ENCODE data around the gene SNAPC4. TPM values are rescaled to one million over a fixed set of nuclear protein-coding genes. Genes with fewer than 3 reads are reported as not detected.

The SNAPC4 gene
- total RNA-seq, 1 donor: 11.7 TPM

DNA sequence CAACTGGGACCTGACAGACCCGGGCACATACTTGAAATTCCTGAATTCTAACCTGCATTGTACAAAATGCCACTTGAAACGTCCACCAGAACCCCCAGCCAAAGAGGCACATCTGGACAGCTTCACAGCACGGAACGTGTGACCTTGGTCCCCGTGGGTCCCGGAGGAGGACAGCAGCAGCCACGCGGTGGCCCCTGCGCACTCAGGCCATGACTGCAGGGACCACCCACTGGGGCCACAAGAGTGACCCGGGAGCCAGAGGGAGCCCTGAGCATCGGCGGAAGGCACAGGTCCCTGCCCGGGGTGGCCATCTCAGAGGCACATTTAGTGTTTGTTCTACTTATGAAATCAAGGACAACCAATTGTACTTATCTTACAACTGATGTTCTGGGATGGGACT, 2.1 kb upstream of the SNAPC4 start:
- TF ChIP-seq, protein P1, sequence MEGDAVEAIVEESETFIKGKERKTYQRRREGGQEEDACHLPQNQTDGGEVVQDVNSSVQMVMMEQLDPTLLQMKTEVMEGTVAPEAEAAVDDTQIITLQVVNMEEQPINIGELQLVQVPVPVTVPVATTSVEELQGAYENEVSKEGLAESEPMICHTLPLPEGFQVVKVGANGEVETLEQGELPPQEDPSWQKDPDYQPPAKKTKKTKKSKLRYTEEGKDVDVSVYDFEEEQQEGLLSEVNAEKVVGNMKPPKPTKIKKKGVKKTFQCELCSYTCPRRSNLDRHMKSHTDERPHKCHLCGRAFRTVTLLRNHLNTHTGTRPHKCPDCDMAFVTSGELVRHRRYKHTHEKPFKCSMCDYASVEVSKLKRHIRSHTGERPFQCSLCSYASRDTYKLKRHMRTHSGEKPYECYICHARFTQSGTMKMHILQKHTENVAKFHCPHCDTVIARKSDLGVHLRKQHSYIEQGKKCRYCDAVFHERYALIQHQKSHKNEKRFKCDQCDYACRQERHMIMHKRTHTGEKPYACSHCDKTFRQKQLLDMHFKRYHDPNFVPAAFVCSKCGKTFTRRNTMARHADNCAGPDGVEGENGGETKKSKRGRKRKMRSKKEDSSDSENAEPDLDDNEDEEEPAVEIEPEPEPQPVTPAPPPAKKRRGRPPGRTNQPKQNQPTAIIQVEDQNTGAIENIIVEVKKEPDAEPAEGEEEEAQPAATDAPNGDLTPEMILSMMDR (IDR thresholded peaks at IDR 0.05; ENCODE audit: insufficient read depth, low read depth, low read length): no peak
- DNase-seq (ENCODE audit: low read depth): no peak
- no peak overlapping the region for H3K4me3 ChIP-seq (ENCODE audit: low read depth, low read length)

DNA sequence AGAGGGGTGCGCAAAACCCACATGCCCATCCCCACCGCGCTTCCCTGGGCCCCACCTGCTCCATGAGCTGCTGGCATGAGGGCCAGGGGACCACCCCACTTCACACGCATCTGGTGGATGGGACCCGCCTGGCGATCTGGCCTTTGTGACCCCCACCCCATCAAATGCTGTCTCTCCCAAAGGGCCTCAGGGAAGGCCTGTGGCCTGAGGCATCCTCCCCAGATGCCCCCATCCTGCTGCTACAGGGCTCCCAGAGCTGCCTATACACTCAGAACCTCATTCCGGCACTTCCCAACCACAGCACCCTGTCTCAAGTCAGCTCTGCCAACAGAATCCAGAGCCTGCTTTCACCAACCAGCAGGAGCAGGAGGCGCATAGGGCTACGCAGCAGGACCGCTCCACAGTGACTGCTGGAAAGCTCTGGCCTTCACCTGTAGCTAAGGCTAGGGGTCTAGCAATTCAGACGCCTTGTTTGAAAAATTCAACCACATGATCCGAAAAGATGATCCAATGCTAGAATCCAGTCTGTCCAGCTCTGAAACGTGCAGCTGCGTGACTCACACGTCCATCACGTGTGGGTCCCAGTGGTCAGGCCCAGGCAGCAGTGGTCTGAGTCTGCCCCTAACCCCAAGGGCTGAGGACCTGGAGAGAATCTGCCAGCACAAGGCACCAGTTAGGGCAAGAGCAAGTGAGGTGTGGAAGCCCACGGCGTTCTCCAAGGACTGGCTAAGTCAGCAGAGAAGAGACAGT, 1.4 kb upstream of the SNAPC4 start:
- TF ChIP-seq, protein P1 (IDR thresholded peaks at IDR 0.05; ENCODE audit: insufficient read depth, low read depth, low read length): no peak
- no peak for DNase-seq (ENCODE audit: low read depth)
- H3K4me3 ChIP-seq (ENCODE audit: low read depth, low read length): no peak overlapping the region

DNA sequence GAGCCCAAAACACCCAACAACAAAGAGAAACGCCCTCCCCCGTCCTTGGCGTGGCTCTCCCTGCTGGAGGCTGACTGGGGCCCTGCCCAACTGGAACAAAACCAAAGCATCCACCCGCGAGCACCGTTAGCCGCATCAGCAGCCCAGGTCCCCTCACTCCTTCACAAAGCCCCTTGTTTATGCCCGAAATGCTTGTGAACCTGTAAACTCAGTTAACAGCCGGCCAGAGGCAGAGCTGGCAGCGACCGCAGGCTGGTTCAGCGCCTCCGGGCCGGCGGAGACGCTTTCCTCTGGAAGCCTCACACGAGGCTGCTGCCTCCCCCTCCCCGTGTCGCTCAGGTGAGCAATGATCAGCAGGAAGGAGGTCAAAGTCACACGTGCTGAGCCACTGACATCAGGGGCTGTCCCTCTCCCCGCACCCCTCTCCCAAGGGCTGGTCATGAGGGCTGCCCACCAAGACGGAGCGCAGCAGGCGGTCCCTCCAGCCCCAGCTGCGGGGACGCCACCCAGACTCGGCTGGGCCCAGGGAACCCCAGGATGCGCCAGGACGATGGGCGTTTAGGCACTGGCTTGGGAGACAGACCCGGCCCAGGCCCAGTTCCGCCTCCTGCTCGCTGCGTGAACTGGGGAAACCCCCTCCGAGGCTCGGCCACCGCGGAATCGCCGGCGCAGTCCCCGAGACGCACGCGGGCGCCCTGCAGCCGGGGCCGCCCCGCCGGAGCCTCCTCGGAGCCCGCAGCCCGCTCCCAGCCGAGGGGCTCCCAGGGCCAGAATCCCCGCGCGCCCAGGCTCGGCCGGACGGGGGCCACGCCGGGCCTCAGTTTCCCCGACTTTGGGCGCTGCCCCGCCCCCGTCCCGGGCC, 563 bp downstream of the SNAPC4 start:
- peak; percentile 10 for DNase-seq (ENCODE audit: low read depth)
- TF ChIP-seq, protein P1 (IDR thresholded peaks at IDR 0.05; ENCODE audit: insufficient read depth, low read depth, low read length): no peak
- H3K4me3 ChIP-seq (ENCODE audit: low read depth, low read length): peak overlapping the region; percentile 74

DNA sequence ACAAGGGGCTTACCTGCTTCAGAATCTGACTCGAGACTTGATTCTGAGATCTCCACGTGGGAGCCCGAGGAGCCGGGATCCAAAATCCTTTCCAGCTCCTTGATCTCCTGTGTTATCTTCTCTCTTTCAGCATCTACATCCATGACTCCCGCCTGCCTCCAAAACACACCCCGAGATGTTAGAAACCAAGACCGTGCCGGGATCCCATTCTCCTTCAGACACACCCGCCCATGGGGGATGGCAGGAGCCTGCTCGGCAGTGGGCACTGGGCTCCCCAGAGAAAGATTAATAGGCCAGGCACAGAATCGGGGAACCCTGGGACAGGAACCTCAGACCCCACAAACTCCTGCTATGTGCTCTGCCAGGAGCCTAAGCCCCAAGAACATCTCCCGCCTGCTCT, 1.7 kb downstream of the SNAPC4 start:
- no peak for DNase-seq (ENCODE audit: low read depth)
- TF ChIP-seq, protein P1 (IDR thresholded peaks at IDR 0.05; ENCODE audit: insufficient read depth, low read depth, low read length): no peak
- no peak overlapping the region for H3K4me3 ChIP-seq (ENCODE audit: low read depth, low read length)

DNA sequence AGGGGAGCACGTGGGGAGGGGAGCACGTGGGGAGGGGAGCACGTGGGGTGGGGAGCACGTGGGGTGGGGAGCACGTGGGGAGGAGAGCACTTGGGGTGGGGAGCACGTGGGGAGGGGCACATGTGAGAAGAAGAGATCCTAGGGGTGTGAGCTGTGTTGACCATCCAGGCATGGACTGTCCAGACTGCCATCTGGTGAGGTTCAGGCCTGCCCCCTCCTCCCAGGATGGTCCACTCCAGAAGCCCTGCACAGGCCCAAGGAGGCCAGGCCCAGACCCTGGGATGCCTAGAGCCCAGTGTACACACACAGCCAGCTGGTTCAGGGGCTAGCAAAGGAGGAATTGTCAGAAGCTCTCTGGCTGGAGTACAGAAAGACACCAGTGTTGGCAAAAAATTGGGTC, 2.3 kb downstream of the SNAPC4 start:
- TF ChIP-seq, protein P1 (IDR thresholded peaks at IDR 0.05; ENCODE audit: insufficient read depth, low read depth, low read length): no peak
- no peak overlapping the region for H3K4me3 ChIP-seq (ENCODE audit: low read depth, low read length)
- DNase-seq (ENCODE audit: low read depth): no peak

DNA sequence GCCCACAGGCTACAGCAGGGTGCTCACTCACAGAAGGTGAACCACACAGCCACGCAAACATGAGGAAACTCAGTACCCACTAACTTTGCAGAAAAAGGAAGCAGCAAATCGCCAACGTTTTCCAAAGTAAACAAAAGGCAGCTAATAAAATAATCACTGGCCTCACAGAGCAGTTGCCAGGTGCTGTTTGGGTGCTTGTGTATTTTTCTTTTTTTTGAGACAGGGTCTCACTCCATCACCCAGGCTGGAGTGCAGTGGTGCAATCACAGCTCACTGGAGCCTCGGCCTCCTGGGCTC, 3.8 kb downstream of the SNAPC4 start:
- no peak for DNase-seq (ENCODE audit: low read depth)
- no peak overlapping the region for H3K4me3 ChIP-seq (ENCODE audit: low read depth, low read length)
- TF ChIP-seq, protein P1 (IDR thresholded peaks at IDR 0.05; ENCODE audit: insufficient read depth, low read depth, low read length): no peak

Data from fibroblast of villous mesenchyme (primary cell).